ENCODE measurements around the gene XRN2. TPM values are rescaled to one million over a fixed set of nuclear protein-coding genes. Genes with fewer than 3 reads are reported as not detected.

The XRN2 gene
- polyA plus RNA-seq, 3 donors = 53.1 to 111 (median 101) TPM

DNA sequence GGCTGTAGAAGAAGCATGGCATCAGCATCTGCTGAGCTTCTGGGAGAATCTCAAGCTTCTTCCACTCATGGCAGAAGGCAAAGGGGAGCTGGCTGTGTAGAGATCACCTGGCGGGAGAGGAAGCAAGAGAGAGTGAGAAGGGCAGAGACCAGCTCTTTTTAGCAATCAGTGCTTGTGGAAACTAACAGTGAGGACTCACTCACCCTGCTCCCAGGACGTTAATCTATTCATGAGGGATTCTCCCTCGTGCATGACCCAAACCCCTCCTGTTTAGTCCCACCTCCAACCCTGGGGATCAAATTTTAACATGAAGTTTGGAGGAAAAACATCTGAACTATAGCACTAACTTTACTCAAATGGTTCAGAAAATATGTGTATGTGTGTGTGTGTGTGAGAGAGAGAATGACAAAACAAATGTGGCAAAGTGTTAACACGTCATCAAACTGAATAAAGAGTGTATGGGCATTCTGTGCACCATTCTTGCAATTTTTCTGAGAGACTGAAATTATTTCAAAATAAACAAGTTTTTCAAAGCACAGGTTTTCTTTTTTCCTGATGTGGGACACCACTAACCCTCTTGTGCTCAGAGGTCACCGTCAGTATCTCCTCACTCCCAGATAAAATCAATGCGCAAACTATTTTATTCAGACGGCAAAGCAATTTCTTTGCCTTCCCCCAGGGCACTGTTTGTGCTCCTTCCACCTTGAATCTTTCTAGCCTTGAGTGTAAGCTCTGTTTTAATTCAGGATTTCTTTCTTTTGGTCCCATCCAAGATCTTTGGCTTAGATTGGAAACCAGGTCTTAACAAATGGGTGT, 23.2 kb upstream of the XRN2 start:
- no peaks in the 10 kb centered on the region for H3K27me3 ChIP-seq (ENCODE audit: control insufficient read depth in 2 of 2, insufficient read depth in 2 of 2, low read length in 2 of 2)
- no peak for DNase-seq
- no peaks in the 10 kb centered on the region for H3K4me1 Mint-ChIP-seq
- H3K79me2 ChIP-seq (ENCODE audit: insufficient read depth, low read length) = no peaks in the 10 kb centered on the region
- H3K27ac ChIP-seq (ENCODE audit: low read depth in 1 of 2, low read length in 2 of 2) = no peak overlapping the region
- intact Hi-C loops (cut with micrococcal nuclease) = no loop called here
- no peak overlapping the region for H3K4me3 Mint-ChIP-seq
- no peaks in the 10 kb centered on the region for H3K36me3 Mint-ChIP-seq
- no peaks in the 10 kb centered on the region for H3K4me1 ChIP-seq (ENCODE audit: control insufficient read depth in 1 of 2, insufficient read depth in 2 of 2, low read length in 2 of 2)
- no peak overlapping the region for H3K4me3 ChIP-seq (replicated peaks in 1 of 3; ENCODE audit: low read depth in 2 of 3, low read length in 3 of 3)
- TF ChIP-seq, protein P1, sequence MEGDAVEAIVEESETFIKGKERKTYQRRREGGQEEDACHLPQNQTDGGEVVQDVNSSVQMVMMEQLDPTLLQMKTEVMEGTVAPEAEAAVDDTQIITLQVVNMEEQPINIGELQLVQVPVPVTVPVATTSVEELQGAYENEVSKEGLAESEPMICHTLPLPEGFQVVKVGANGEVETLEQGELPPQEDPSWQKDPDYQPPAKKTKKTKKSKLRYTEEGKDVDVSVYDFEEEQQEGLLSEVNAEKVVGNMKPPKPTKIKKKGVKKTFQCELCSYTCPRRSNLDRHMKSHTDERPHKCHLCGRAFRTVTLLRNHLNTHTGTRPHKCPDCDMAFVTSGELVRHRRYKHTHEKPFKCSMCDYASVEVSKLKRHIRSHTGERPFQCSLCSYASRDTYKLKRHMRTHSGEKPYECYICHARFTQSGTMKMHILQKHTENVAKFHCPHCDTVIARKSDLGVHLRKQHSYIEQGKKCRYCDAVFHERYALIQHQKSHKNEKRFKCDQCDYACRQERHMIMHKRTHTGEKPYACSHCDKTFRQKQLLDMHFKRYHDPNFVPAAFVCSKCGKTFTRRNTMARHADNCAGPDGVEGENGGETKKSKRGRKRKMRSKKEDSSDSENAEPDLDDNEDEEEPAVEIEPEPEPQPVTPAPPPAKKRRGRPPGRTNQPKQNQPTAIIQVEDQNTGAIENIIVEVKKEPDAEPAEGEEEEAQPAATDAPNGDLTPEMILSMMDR (IDR thresholded peaks at IDR 0.05) = no peak
- no peak overlapping the region for H3K9ac ChIP-seq (ENCODE audit: insufficient read depth, low read length, poor library complexity, severe bottlenecking)
- no peaks in the 10 kb centered on the region for H4K20me1 ChIP-seq (ENCODE audit: insufficient read depth, low read length)
- peaks cover 10 to 34% (median 24%) of the 10 kb centered on the region in 3 donors for H3K27me3 Mint-ChIP-seq (ENCODE audit: low read depth in 3 of 3)
- 93% methylated on average over 4 of the region's 7 CpGs for whole genome bisulfite sequencing (ENCODE audit: insufficient coverage)
- peak overlapping the region in 1 of 7 donors; percentile 37 for H3K27ac Mint-ChIP-seq
- H3K9me3 ChIP-seq (replicated peaks in 1 of 2; ENCODE audit: control insufficient read depth in 1 of 2, insufficient read depth in 1 of 2, low read length in 2 of 2) = no peaks in the 10 kb centered on the region
- no peaks in the 10 kb centered on the region for H3K36me3 ChIP-seq (replicated peaks in 1 of 2; ENCODE audit: control insufficient read depth in 1 of 2, insufficient read depth in 2 of 2, low read length in 2 of 2)
- H2AFZ ChIP-seq (ENCODE audit: insufficient read depth, low read depth, low read length, poor library complexity, severe bottlenecking) = no peak overlapping the region
- H3K9me3 Mint-ChIP-seq = peaks cover 0 to 8% (median 4%) of the 10 kb centered on the region in 7 donors
- no peak overlapping the region for H3K4me2 ChIP-seq (replicated peaks; ENCODE audit: extremely low read depth, low read length, poor library complexity, severe bottlenecking)

DNA sequence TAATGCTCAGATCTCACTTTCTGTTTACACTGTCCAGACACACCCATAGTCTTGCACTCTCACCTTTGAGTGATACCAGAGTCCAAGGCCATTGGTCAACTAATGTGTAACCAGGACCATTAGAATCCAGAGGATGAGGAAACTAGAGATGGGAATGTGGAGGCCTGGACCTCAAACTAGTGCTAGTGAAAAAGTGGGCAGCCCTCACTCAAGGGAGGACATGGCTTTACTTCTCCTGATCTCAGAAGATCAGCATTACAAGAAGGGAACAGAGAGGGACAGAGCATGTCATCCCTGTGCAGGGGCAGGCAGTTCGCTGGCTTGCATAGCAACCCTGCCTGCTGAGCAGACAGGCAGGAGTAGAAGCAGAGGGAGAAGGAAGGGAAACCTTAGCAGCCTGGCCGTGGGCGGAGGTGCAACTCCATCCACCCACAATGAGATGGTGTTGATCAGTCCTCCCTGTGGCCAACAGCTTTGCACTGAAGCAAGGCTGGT, 22.6 kb upstream of the XRN2 start:
- H3K79me2 ChIP-seq (ENCODE audit: insufficient read depth, low read length) = no peaks in the 10 kb centered on the region

More for the DNA sequence above, 22.6 kb upstream of the XRN2 start:
- no peaks in the 10 kb centered on the region for H3K4me1 Mint-ChIP-seq
- intact Hi-C loops (cut with micrococcal nuclease) = no loop called here
- H3K27me3 Mint-ChIP-seq (ENCODE audit: low read depth in 3 of 3) = peaks cover 10 to 32% (median 24%) of the 10 kb centered on the region in 3 donors
- Histone ChIP-seq H3K9ac (ENCODE audit: insufficient read depth, low read length, poor library complexity, severe bottlenecking) (no peak overlapping the region), H3K9me3 (replicated peaks in 1 of 2; ENCODE audit: control insufficient read depth in 1 of 2, insufficient read depth in 1 of 2, low read length in 2 of 2) (no peaks in the 10 kb centered on the region), H4K20me1 (ENCODE audit: insufficient read depth, low read length) (no peaks in the 10 kb centered on the region), H3K4me2 (replicated peaks; ENCODE audit: extremely low read depth, low read length, poor library complexity, severe bottlenecking) (no peak overlapping the region), H3K27me3 (ENCODE audit: control insufficient read depth in 2 of 2, insufficient read depth in 2 of 2, low read length in 2 of 2) (no peaks in the 10 kb centered on the region), H3K27ac (ENCODE audit: low read depth in 1 of 2, low read length in 2 of 2) (no peak overlapping the region), H3K36me3 (replicated peaks in 1 of 2; ENCODE audit: control insufficient read depth in 1 of 2, insufficient read depth in 2 of 2, low read length in 2 of 2) (no peaks in the 10 kb centered on the region), H3K4me1 (ENCODE audit: control insufficient read depth in 1 of 2, insufficient read depth in 2 of 2, low read length in 2 of 2) (no peaks in the 10 kb centered on the region), H2AFZ (ENCODE audit: insufficient read depth, low read depth, low read length, poor library complexity, severe bottlenecking) (no peak overlapping the region), H3K4me3 (replicated peaks in 1 of 3; ENCODE audit: low read depth in 2 of 3, low read length in 3 of 3) (no peak overlapping the region)
- no peak overlapping the region for H3K27ac Mint-ChIP-seq
- no peak for DNase-seq
- H3K36me3 Mint-ChIP-seq = no peaks in the 10 kb centered on the region
- H3K4me3 Mint-ChIP-seq = no peak overlapping the region
- H3K9me3 Mint-ChIP-seq = peaks cover 1 to 12% (median 4%) of the 10 kb centered on the region in 7 donors
- 100% methylated on average over 1 of the region's 3 CpGs for WGBS (ENCODE audit: insufficient coverage)
- TF ChIP-seq, protein P1 (IDR thresholded peaks at IDR 0.05) = no peak

Measured in CD14-positive monocyte (primary cell).